Liver (tissue), 9 donors: ENCODE measurements around the gene AHRR. TPM values are rescaled to one million over a fixed set of nuclear protein-coding genes. Genes with fewer than 3 reads are reported as not detected.

Experiments used
- DNase-seq: peaks from one replicate; pipeline ENCODE4 v3.0.0-alpha.2; 2017; ENCODE audit warnings: low spot score
- H3K27ac ChIP-seq, 2 donors: one replicate each; pipeline ENCODE4 v1.7.0; 2013; ENCODE audit warnings: inconsistent platforms in 2 of 2, low read length in 2 of 2, control low read depth in 1 of 2, low read depth in 1 of 2, mild to moderate bottlenecking in 1 of 2
- H3K27me3 ChIP-seq, 4 donors: one replicate each; pipeline versions ENCODE4 v1.6.1 to v1.7.0; 2013; ENCODE audit warnings: low read length in 3 of 4, inconsistent platforms in 1 of 4, mild to moderate bottlenecking in 1 of 4, moderate library complexity in 1 of 4; ENCODE audit not compliant: control insufficient read depth in 4 of 4, insufficient read depth in 4 of 4
- H3K36me3 ChIP-seq, 4 donors: one replicate each; pipeline versions ENCODE4 v1.6.1 to v1.7.0; 2013; ENCODE audit warnings: low read length in 3 of 4, mild to moderate bottlenecking in 3 of 4, low read depth in 1 of 4, moderate library complexity in 1 of 4; ENCODE audit not compliant: control insufficient read depth in 4 of 4, insufficient read depth in 3 of 4
- H3K4me1 ChIP-seq, 4 donors: one replicate each; pipeline versions ENCODE4 v1.6.1 to v1.7.0; 2013; ENCODE audit warnings: low read length in 3 of 4, mild to moderate bottlenecking in 3 of 4, moderate library complexity in 1 of 4; ENCODE audit not compliant: control insufficient read depth in 4 of 4, insufficient read depth in 4 of 4
- H3K4me3 ChIP-seq, 3 donors: one replicate each; pipeline versions ENCODE4 v1.6.1 to v1.7.0; 2013; ENCODE audit warnings: low read length in 3 of 3, control low read depth in 1 of 3, low read depth in 1 of 3, mild to moderate bottlenecking in 1 of 3
- H3K9ac ChIP-seq, 2 donors: one replicate each; pipeline ENCODE4 v1.7.0; 2013; ENCODE audit warnings: low read length in 2 of 2, mild to moderate bottlenecking in 2 of 2, moderate library complexity in 2 of 2, control low read depth in 1 of 2, low read depth in 1 of 2
- H3K9me3 ChIP-seq, 4 donors: one replicate each; pipeline versions ENCODE4 v1.6.1 to v1.7.0; 2013; ENCODE audit warnings: low read length in 3 of 4; ENCODE audit not compliant: control insufficient read depth in 4 of 4
- ATF3 ChIP-seq: IDR thresholded peaks from 2 replicates; pipeline ENCODE4 v1.6.1; 2016; ENCODE audit warnings: antibody characterized with exemption
- EGR1 ChIP-seq, 2 donors: IDR thresholded peaks; 2 replicates each; pipeline ENCODE4 v1.6.1; 2016 to 2018; ENCODE audit warnings: antibody characterized with exemption in 2 of 2, low read depth in 2 of 2
- FOXA1 ChIP-seq: IDR thresholded peaks from 2 replicates; pipeline ENCODE4 v1.6.1; 2016; ENCODE audit warnings: antibody characterized with exemption
- GABPA ChIP-seq, 2 donors: IDR thresholded peaks in 1 of 2; conservative IDR thresholded peaks in 1 of 2; 2 replicates each; pipeline ENCODE4 v1.6.1; 2016; ENCODE audit warnings: antibody characterized with exemption in 2 of 2, mild to moderate bottlenecking in 1 of 2, moderate library complexity in 1 of 2
- HNF4A ChIP-seq, 2 donors: conservative IDR thresholded peaks; 2 replicates each; pipeline ENCODE4 v1.6.1; 2016; ENCODE audit warnings: antibody characterized with exemption in 2 of 2, mild to moderate bottlenecking in 2 of 2
- JUND ChIP-seq, 2 donors: IDR thresholded peaks; 2 replicates each; pipeline ENCODE4 v1.6.1; 2016; ENCODE audit warnings: antibody characterized with exemption in 2 of 2
- NR2F2 ChIP-seq: IDR thresholded peaks from 2 replicates; pipeline ENCODE4 v1.6.1; 2016; ENCODE audit warnings: antibody characterized with exemption
- RXRA ChIP-seq, 2 donors: IDR thresholded peaks; 2 replicates each; pipeline ENCODE4 v1.6.1; 2017 to 2018; ENCODE audit warnings: antibody characterized with exemption in 2 of 2, mild to moderate bottlenecking in 1 of 2
- SP1 ChIP-seq: IDR thresholded peaks from 2 replicates; pipeline ENCODE4 v1.6.1; 2018; ENCODE audit warnings: antibody characterized with exemption, mild to moderate bottlenecking
- TAF1 ChIP-seq: conservative IDR thresholded peaks from 2 replicates; pipeline ENCODE4 v1.6.1; 2016; ENCODE audit warnings: antibody characterized with exemption, mild to moderate bottlenecking
- YY1 ChIP-seq: IDR thresholded peaks from 2 replicates; pipeline ENCODE4 v1.6.1; 2016; ENCODE audit warnings: antibody characterized with exemption, mild to moderate bottlenecking
- WGBS: extraction: QIAGEN DNeasy Blood & Tissue Kit; methylation state at CpG from one replicate; pipeline ENCODE4 v1.1.7; 2013; 5-methylcytosine and 5-hydroxymethylcytosine counted together
- polyA plus RNA-seq, 2 donors: library from polyadenylated mRNA; stranded (reverse) in 1 of 2; unstranded in 1 of 2; fragments of 200-250 nt in 1 of 2; fragments of >200 nt in 1 of 2; fragmentation: Nextera tagmentation in 1 of 2; extraction: Ambion mirVana in 1 of 2; gene quantifications; one replicate each; pipeline versions ENCODE4 v1.2.1 to v1.2.3, GENCODE V29; 2013 to 2015
- total RNA-seq, 2 donors: library from RNA; depleted of rRNA; stranded (reverse); fragments of >200 nt; gene quantifications; one replicate each; pipeline ENCODE4 v1.2.3, GENCODE V29; 2014
- TF ChIP-seq, protein P1 (sequence below): IDR thresholded peaks from 2 replicates; pipeline ENCODE4 v1.6.1; 2016; ENCODE audit warnings: antibody characterized with exemption, mild to moderate bottlenecking
- TF ChIP-seq, protein P2 (sequence below): IDR thresholded peaks from 2 replicates; pipeline ENCODE4 v1.6.1; 2016; ENCODE audit warnings: antibody characterized with exemption
- TF ChIP-seq, protein P3 (sequence below): IDR thresholded peaks from 2 replicates; pipeline ENCODE4 v1.6.1; 2016; ENCODE audit warnings: antibody characterized with exemption
- donor health status: healthy.
- donor health status: healthy.
- donor health status: healthy.
- donor health status: healthy.
- donor health status: healthy.

Gene AHRR
- total and polyA plus RNA-seq, 4 donors, result 0.15 to 0.47 (median 0.24) TPM

DNA sequence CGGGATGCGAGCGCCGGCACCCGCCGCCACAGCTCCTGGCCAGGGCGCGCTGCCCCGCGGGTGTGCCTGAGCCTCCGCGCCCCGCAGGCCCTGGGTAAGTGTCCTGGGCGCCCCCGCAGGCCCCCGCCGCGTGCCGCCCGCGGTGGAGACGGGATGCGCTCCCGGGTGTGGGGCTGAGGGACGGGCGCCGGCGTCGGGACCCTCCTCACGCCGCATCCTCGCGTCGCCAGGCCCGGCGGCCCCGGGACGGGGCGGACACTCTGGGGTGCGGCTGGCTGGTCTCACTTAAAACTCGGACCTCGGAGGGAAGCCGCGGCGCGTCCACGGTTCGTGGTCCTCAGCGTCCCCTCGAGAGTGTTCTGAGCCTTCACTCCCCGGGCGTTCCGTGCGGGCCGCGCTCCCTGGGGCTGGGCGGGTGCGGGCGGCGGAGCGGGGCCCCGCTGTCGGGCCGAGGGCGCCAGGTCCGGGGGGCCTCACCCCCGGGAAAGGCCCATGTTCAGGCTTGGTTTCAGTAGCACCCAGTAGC is 275 bp downstream of the AHRR start:
- Histone ChIP-seq H3K27ac (no peak overlapping the region), H3K27me3 (peaks cover 3 to 6% (median 4%) of the 10 kb centered on the region in 4 donors), H3K4me3 (peak overlapping the region in 1 of 3 donors; percentile 59), H3K36me3 (no peaks in the 10 kb centered on the region), H3K4me1 (peaks cover 4 to 24% (median 14%) of the 10 kb centered on the region in 4 donors), H3K9me3 (no peaks in the 10 kb centered on the region), H3K9ac (no peak overlapping the region)
- WGBS, result 4% methylated on average over 67 of the region's 67 CpGs
- no peak for TF ChIP-seq GABPA (IDR thresholded peaks at IDR 0.05 in 1 of 2, conservative IDR thresholded peaks at IDR 0.05 in 1 of 2)
- no peak for TF ChIP-seq TAF1
- DNase-seq, result no peak

GRCh38 chr5:322281-322941 is 897 bp downstream of the AHRR start:
- no peaks in the 10 kb centered on the region for H3K9me3 ChIP-seq
- WGBS, result 34% methylated on average over 56 of the region's 56 CpGs
- H3K36me3 ChIP-seq, result no peaks in the 10 kb centered on the region
- no peak overlapping the region for H3K27ac ChIP-seq
- H3K4me3 ChIP-seq, result peak overlapping the region in 1 of 3 donors; percentile 59
- DNase-seq, result no peak
- no peak overlapping the region for H3K9ac ChIP-seq
- TF ChIP-seq GABPA (IDR thresholded peaks at IDR 0.05 in 1 of 2, conservative IDR thresholded peaks at IDR 0.05 in 1 of 2), result no peak
- no peak for TF ChIP-seq YY1
- no peak for TF ChIP-seq FOXA1
- TF ChIP-seq, protein P1, sequence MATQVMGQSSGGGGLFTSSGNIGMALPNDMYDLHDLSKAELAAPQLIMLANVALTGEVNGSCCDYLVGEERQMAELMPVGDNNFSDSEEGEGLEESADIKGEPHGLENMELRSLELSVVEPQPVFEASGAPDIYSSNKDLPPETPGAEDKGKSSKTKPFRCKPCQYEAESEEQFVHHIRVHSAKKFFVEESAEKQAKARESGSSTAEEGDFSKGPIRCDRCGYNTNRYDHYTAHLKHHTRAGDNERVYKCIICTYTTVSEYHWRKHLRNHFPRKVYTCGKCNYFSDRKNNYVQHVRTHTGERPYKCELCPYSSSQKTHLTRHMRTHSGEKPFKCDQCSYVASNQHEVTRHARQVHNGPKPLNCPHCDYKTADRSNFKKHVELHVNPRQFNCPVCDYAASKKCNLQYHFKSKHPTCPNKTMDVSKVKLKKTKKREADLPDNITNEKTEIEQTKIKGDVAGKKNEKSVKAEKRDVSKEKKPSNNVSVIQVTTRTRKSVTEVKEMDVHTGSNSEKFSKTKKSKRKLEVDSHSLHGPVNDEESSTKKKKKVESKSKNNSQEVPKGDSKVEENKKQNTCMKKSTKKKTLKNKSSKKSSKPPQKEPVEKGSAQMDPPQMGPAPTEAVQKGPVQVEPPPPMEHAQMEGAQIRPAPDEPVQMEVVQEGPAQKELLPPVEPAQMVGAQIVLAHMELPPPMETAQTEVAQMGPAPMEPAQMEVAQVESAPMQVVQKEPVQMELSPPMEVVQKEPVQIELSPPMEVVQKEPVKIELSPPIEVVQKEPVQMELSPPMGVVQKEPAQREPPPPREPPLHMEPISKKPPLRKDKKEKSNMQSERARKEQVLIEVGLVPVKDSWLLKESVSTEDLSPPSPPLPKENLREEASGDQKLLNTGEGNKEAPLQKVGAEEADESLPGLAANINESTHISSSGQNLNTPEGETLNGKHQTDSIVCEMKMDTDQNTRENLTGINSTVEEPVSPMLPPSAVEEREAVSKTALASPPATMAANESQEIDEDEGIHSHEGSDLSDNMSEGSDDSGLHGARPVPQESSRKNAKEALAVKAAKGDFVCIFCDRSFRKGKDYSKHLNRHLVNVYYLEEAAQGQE, result no peak
- TF ChIP-seq, protein P2, sequence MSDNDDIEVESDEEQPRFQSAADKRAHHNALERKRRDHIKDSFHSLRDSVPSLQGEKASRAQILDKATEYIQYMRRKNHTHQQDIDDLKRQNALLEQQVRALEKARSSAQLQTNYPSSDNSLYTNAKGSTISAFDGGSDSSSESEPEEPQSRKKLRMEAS, result no peak
- no peak for TF ChIP-seq SP1
- TF ChIP-seq NR2F2, result no peak
- no peak for TF ChIP-seq EGR1 (IDR thresholded peaks at IDR 0.05; ENCODE audit: low read depth in 2 of 2)
- no peak for TF ChIP-seq JUND (IDR thresholded peaks at IDR 0.05)
- TF ChIP-seq RXRA (IDR thresholded peaks at IDR 0.05), result no peak
- no peak for TF ChIP-seq HNF4A (conservative IDR thresholded peaks at IDR 0.05)
- TF ChIP-seq ATF3, result no peak
- TF ChIP-seq, protein P3, sequence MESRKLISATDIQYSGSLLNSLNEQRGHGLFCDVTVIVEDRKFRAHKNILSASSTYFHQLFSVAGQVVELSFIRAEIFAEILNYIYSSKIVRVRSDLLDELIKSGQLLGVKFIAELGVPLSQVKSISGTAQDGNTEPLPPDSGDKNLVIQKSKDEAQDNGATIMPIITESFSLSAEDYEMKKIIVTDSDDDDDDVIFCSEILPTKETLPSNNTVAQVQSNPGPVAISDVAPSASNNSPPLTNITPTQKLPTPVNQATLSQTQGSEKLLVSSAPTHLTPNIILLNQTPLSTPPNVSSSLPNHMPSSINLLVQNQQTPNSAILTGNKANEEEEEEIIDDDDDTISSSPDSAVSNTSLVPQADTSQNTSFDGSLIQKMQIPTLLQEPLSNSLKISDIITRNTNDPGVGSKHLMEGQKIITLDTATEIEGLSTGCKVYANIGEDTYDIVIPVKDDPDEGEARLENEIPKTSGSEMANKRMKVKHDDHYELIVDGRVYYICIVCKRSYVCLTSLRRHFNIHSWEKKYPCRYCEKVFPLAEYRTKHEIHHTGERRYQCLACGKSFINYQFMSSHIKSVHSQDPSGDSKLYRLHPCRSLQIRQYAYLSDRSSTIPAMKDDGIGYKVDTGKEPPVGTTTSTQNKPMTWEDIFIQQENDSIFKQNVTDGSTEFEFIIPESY, result no peak
- H3K4me1 ChIP-seq, result peaks cover 4 to 24% (median 14%) of the 10 kb centered on the region in 4 donors
- H3K27me3 ChIP-seq, result peaks cover 3 to 6% (median 4%) of the 10 kb centered on the region in 4 donors
